ENCODE results near the gene SLC6A1. TPM values are rescaled to one million over a fixed set of nuclear protein-coding genes. Genes with fewer than 3 reads are reported as not detected.

Gene SLC6A1
- total RNA-seq, 4 donors from 2014 or later = 0.34 to 0.78 (median 0.46) TPM

GRCh38 chr3:10994306-10994705 is 1.8 kb downstream of the SLC6A1 start:
- H3K4me1 ChIP-seq = peaks cover 0 to 20% (median 16%) of the 10 kb centered on the region in 4 donors
- H3K27me3 ChIP-seq = peaks cover 0 to 84% (median 18%) of the 10 kb centered on the region in 4 donors
- no peaks in the 10 kb centered on the region for H3K36me3 ChIP-seq
- H3K27ac ChIP-seq (replicated peaks in 1 of 4) = no peak overlapping the region
- H3K4me3 ChIP-seq = no peak overlapping the region
- intact Hi-C loops (cut with DNase I) = no loop called here
- no peaks in the 10 kb centered on the region for H3K9me3 ChIP-seq
- no peak for TF ChIP-seq CTCF (IDR thresholded peaks at IDR 0.05)
- TF ChIP-seq POLR2AphosphoS5 (IDR thresholded peaks at IDR 0.05) = no peak
- no peak for TF ChIP-seq POLR2A (IDR thresholded peaks at IDR 0.05; ENCODE audit: low read depth)
- WGBS = 62% methylated on average over 3 of the region's 3 CpGs
- DNase-seq (ENCODE audit: extremely low spot score) = no peak

- H3K4me3 ChIP-seq = no peak overlapping the region
- H3K9me3 ChIP-seq = no peaks in the 10 kb centered on the region
- H3K4me1 ChIP-seq = peaks cover 0 to 20% (median 16%) of the 10 kb centered on the region in 4 donors
- no peaks in the 10 kb centered on the region for H3K36me3 ChIP-seq
- peaks cover 0 to 96% (median 22%) of the 10 kb centered on the region in 4 donors for H3K27me3 ChIP-seq
- TF ChIP-seq POLR2A (IDR thresholded peaks at IDR 0.05; ENCODE audit: low read depth) = no peak
- no peak for TF ChIP-seq CTCF (IDR thresholded peaks at IDR 0.05)
- TF ChIP-seq EP300 (IDR thresholded peaks at IDR 0.05) = no peak
- TF ChIP-seq POLR2AphosphoS5 (IDR thresholded peaks at IDR 0.05) = no peak
- H3K27ac ChIP-seq (replicated peaks in 1 of 4) = no peak overlapping the region
- intact Hi-C loops (cut with DNase I) = no loop called here
- DNase-seq (ENCODE audit: extremely low spot score) = no peak
- 86% methylated on average over 8 of the region's 8 CpGs for WGBS
These were observed 3.3 kb downstream of the SLC6A1 start for GRCh38 chr3:10995871-10996270.

- H3K4me1 ChIP-seq = peaks cover 0 to 20% (median 16%) of the 10 kb centered on the region in 4 donors
- DNase-seq (ENCODE audit: extremely low spot score) = no peak
- no peaks in the 10 kb centered on the region for H3K9me3 ChIP-seq
- H3K27ac ChIP-seq (replicated peaks in 1 of 4) = no peak overlapping the region
- intact Hi-C loops (cut with DNase I) = no loop called here
- peaks cover 0 to 96% (median 22%) of the 10 kb centered on the region in 4 donors for H3K27me3 ChIP-seq
- TF ChIP-seq EP300 (IDR thresholded peaks at IDR 0.05) (no peak), POLR2A (IDR thresholded peaks at IDR 0.05; ENCODE audit: low read depth) (no peak), POLR2AphosphoS5 (IDR thresholded peaks at IDR 0.05) (no peak), CTCF (IDR thresholded peaks at IDR 0.05) (no peak)
- 66% methylated on average over 5 of the region's 5 CpGs for WGBS
- no peaks in the 10 kb centered on the region for H3K36me3 ChIP-seq
- no peak overlapping the region for H3K4me3 ChIP-seq
These were observed 3.9 kb downstream of the SLC6A1 start for GRCh38 chr3:10996345-10997013.

GRCh38 chr3:10997196-10997595 is 4.6 kb downstream of the SLC6A1 start:
- WGBS = 90% methylated on average over 3 of the region's 5 CpGs
- no peaks in the 10 kb centered on the region for H3K36me3 ChIP-seq
- intact Hi-C loops (cut with DNase I) = no loop called here
- no peak for DNase-seq (ENCODE audit: extremely low spot score)
- H3K4me1 ChIP-seq = peaks cover 0 to 15% (median 11%) of the 10 kb centered on the region in 4 donors
- no peak overlapping the region for H3K27ac ChIP-seq (replicated peaks in 1 of 4)
- H3K9me3 ChIP-seq = no peaks in the 10 kb centered on the region
- H3K4me3 ChIP-seq = no peak overlapping the region
- TF ChIP-seq CTCF (IDR thresholded peaks at IDR 0.05) (no peak), POLR2AphosphoS5 (IDR thresholded peaks at IDR 0.05) (no peak), EP300 (IDR thresholded peaks at IDR 0.05) (no peak), POLR2A (IDR thresholded peaks at IDR 0.05; ENCODE audit: low read depth) (no peak)
- H3K27me3 ChIP-seq = peaks cover 0 to 96% (median 20%) of the 10 kb centered on the region in 4 donors

GRCh38 chr3:10998542-10998941 is 6.0 kb downstream of the SLC6A1 start:
- H3K9me3 ChIP-seq = no peaks in the 10 kb centered on the region
- TF ChIP-seq CTCF (IDR thresholded peaks at IDR 0.05) = no peak
- no peak for TF ChIP-seq EP300 (IDR thresholded peaks at IDR 0.05)
- TF ChIP-seq POLR2AphosphoS5 (IDR thresholded peaks at IDR 0.05) = no peak
- TF ChIP-seq POLR2A (IDR thresholded peaks at IDR 0.05; ENCODE audit: low read depth) = no peak
- H3K4me1 ChIP-seq = peaks cover 0 to 3% (median 2%) of the 10 kb centered on the region in 4 donors
- H3K27ac ChIP-seq (replicated peaks in 1 of 4) = no peak overlapping the region
- DNase-seq (ENCODE audit: extremely low spot score) = no peak
- peaks cover 0 to 91% (median 13%) of the 10 kb centered on the region in 4 donors for H3K27me3 ChIP-seq
- intact Hi-C loops (cut with DNase I) = no loop called here
- no peaks in the 10 kb centered on the region for H3K36me3 ChIP-seq
- no peak overlapping the region for H3K4me3 ChIP-seq
